GM18519 (cell line): ENCODE measurements around the gene ZNF267.
A peak's percentile ranks its signal among the peaks of the same experiment; 100 is the strongest.
"Not testable (repeated sequence)": the region's sequence is repeated elsewhere in the genome, so short reads cannot be mapped to it uniquely, and the experiment has no call there.

Source experiments
- ATAC-seq: cut with Tn5 transposase; IDR thresholded peaks from one replicate; pipeline ENCODE4 v1.9.1; 2021; ENCODE audit warnings: mild to moderate bottlenecking, moderate library complexity; ENCODE audit not compliant: unreplicated experiment, low FRiP score

Gene ZNF267

DNA sequence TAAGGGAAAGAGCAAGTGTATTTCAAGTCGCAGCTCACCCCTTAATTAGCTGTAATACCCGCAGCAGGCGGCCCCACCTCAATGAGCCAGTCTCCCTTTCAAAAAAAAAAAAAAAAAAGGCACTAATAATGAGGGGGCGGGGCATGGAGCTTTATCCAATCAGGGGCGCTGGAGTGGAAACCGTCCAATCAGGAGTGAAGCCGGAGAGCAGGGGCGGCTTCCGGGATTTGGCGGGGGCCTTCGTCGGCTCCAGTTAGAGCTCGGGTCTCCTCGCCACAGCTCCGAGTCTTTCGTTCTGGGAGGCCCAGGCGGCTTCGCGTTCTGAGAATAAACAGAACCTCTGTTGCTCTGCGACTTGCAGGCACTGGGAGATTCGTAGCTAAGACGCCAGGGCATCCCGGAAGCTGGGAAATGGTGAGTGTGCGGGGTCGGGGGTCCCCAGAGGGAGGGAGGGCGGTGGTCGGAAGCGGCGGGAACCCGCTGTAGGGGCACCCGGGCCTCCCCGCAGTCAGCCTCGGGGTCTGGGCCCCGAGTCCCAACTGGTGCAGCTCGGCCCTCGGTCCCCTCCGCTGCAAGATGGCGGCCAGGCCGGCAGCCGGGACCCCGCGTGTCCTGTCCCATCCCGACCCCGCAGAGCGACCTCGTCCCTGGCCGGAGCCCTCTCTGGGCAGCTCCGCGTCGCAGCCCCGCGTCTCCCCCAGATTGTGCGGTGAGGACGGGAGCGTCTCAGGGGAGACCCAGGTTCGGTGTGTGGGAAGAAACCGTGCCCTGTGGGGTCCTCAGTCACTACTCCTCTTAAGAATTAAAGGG, at the start of gene ZNF267:
Gene ZNF267 (plus strand): TSS at position 252 of the 810 bp plus-strand sequence. CDS start 160 bp downstream, at position 412.
- ATAC-seq: peak; percentile 34

DNA sequence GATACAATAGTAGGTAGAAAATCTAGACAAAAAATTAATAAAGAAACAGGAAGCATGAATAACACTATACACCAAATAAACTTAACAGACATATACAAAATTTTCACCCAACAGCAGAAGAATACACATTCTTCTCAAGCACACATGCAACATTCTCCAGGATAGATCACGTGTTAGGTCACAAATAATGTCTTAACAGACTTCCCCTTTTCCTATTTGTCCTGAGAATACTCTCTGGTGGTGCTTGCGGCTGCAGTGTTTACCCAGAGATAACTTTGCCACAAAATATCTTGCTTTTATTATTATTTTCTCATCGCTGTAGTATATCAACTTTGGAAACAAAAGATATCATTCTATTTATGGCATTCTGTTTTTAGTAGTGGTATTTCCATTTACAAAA, 40.6 kb upstream of the ZNF267 start:
- ATAC-seq: no peak

DNA sequence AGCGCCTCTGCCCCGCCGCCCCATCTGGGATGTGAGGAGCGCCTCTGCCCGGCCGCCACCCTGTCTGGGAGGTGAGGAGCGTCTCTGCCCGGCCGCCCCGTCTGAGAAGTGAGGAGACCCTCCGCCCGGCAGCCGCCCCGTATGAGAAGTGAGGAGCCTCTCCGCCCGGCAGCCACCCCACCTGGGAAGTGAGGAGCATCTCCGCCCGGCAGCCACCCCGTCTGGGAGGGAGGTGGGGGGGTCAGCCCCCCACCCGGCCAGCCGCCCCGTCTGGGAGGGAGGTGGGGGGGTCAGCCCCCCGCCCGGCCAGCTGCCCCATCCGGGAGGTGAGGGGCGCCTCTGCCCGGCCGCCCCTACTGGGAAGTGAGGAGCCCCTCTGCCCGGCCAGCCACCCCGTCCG, 37.2 kb upstream of the ZNF267 start:
- not testable (repeated sequence) for ATAC-seq

DNA sequence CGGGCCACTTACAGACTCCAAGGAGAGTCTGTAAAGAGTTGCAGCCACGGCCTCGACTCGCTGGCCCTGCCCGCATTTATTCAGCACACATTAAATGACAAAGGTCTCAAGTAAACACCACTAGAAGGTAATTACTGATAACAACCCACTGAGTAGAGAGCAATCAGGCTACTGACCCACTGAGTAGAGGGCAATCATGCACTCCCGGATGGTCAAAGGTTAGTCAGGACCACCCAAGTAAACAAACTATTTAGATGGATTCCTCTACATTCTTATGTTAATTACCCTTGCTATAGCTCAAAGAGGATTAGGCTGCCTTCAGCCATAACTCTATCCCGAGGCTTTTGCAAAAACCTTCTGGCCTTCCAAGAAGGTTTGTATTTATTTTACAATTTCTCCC, 30.7 kb upstream of the ZNF267 start:
- ATAC-seq: no peak

DNA sequence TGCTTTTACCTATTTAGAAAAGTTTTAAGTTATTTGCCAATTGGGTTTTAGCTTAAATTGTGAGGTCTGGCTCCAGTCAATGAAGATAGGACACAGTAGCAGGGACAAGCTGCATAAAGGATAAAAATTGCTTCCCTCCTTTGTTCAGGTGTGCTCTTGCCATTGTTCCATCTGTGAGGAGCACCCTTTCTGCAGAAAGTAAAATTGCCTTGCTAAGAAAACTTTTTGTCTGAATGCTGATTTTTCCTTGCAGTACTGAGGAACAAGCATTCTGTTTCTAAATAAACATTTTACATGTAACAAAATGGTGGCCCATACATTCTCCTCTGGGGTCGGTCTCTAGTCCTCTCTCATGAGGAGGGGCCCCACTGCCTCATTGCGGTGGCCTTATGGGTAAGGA, 25.0 kb upstream of the ZNF267 start:
- not testable (repeated sequence) for ATAC-seq

DNA sequence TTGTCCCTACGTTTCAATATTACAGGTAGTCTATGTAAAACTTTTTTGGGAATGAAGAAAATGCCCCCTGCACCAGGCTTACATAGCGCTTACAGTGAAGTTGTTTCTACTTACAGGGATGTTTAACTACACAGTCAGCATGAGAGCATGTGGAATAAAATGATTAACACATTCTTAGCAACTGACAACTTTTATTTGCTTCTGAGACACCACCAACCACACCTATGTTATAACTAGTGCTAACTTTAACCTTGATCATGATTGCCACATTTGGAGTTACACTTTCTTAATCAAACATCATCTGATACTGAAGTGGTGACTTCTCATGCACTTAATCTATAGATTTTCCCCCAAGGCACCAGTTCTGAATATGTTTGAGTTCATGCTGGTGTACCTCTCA, 20.3 kb upstream of the ZNF267 start:
- no peak for ATAC-seq

DNA sequence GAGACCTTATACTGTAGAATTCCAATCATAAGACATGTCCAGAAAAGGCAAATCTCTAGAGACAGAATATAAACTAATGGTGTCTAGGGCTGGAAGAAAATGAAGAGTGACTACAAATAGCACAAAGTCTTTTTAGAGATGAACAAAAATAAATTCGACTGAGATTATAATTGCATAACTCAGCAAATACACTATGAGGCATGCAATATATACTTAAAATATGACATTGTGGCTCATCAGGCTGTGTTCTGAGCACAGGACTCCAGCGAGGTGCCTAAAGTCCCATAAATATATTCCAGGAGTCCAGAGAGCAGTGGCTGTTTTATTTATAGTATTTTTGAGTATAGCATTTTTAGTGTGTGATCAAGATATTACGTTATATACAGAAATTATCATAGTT, 13.1 kb upstream of the ZNF267 start:
- no peak for ATAC-seq

DNA sequence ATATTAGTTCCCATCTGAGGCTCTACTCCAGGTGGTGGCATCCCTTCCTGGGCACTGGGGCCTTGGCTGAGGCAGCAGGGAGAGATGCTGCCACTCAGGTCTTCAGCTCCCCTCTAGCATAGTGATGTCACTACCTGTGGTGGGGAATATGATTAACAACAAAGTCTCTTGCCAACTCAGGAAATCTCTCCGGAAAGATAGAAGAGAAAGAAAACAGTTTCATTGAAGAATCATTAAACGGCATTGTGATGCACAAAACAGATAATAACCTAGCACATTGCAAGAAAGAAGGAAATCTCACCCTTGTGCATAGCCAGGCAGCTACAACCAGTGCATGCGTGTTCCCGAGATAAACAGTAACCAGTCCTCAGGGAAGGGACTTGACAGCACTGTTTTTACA, 12.2 kb upstream of the ZNF267 start:
- no peak for ATAC-seq

DNA sequence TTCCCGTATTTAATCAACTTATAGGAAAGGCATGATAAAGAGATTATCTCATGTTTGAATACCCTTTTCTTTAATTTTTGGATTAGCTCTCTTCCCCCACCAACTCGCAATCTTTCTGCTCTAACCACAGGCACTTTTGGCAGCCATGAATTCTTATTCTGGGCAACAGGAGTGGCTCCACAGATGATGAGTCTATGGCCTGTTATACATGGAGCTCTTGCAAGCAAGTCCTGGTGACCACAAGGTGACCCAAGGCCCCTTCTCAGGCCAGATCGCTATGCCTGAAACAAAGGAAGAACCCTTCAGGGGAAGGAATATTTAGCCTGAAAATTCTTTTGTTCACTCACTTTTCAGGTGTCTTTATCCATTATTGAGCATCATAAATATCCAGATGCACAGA, 10.8 kb upstream of the ZNF267 start:
- no peak for ATAC-seq

DNA sequence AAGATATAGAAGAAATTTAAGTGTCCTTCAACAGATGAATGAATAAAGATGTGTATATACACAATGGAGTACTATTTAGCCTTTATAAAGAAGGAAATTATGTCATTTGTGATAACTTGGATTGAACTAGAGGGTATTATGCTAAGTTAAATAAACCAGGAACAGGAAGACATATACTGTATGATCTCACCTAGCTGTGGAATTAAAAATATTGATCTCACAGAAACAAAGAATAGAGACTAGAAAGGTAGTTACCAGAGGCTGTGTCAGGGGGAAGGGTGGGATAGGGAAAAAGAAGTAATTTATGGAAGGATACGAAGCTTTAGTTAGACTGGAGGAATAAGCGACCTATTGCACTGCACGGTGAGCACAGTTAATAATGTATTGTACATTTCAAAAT, 5.4 kb upstream of the ZNF267 start:
- ATAC-seq: no peak

DNA sequence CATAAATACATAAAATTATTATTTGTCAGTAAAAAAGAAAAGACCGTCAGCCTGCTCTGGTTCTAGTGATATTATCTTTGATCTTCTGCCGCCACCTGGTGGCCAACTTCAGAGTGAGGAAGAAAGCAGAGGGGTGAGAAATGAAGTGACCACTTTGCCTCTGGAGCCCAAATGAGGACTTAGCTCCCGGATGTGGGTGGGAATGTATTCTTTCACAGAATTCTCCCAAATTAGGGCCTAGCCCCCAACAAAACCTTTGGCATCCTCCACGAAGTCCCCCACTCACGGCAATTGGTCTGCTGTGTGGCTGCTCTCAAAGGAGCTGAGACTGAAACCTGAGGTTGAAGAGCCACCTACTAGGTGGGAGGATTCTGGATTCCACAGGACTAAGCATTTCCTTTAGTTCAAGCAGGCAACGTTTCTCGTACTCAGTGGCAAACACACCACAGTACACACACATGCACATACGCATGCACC, 4.9 kb upstream of the ZNF267 start:
- ATAC-seq: no peak

DNA sequence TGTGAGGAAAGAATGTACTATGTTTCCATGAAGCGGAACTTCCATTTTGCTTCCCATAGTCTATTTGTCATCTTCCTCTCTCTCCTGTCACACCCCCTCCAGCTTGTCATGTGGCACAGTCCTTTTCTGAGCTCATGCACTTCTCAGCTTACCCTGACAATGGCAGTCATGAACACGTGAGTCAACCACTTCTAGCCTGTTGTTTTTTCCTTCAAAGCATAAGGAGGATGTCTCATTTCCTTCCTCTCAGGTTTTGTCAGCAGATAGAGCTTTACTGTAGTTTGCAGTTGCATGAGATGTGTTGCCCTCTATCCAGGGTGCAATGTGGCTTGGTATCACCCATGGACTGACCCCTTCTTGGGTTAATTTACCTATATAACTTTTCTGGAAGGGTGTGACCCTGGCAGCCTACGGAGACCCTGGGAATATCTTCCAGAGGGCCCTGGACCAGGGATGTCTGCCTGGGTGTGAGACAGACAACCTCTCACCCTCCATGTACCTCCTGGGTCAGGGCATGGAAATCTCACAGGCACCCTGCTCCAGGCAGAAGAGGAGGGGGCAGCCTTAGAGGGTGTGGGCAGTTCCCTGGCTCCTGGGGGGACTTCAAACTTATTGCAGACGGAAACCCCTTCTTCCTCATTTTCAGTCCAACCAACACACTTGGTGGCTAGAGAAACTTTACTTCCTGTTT, 4.0 kb upstream of the ZNF267 start:
- peak; percentile 39 for ATAC-seq

DNA sequence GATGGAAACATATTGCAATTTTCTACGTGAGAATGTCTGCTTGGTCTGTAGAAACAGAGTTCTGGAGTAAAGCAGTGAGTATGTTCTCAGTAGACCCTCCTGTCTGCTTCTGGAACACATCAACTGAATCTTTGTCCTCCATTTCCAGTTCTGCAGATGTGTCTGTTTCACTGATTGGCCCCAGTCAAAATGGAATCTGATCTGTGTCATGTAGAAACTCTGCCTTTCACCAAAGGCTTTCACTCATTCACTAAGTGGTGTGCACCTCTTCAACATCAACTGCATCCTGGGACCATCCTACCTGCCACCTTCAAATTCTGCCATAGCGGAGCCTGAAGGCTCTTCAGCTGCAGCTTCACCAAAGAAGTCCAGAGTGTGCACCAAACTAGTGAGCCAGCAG, 2.8 kb upstream of the ZNF267 start:
- no peak for ATAC-seq

DNA sequence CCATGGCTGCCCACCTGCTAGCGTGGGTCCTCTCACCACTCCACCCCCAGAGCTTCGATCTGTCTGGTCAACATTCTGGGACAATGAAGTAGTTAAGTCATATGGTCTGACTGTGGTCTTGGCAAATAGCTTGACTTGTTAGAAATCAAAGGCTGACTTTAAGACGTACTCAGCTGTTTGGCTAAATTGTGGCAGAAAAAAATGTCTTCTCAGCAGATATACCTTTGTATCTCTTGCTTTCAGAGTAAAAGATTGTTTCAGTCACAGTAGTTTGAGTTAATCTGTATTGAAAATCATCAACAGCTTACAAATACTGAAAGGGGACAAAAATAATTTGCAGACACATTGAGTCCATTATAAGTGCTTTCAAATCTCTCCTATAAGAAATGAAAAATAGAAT, 2.1 kb upstream of the ZNF267 start:
- ATAC-seq: no peak

DNA sequence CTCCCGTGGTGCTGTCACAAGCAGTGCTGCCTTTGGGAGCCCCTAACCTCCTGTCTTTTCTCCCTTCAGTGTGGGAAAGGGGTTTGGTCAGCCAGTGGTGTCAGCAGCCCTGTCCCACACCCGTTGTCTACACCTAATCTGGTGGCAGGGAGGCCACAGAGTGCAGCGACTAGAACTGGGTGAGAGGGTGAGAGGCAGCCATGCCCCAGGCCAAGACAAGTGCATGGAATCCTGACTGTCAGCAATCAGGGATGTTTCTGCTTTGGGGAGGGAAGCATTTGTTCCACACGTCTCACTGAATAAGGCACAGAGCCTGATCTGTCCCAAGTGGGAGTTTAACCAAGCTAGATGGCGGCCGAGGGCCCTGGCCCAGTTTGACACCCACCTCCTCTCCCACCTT, 1.4 kb upstream of the ZNF267 start:
- no peak for ATAC-seq

DNA sequence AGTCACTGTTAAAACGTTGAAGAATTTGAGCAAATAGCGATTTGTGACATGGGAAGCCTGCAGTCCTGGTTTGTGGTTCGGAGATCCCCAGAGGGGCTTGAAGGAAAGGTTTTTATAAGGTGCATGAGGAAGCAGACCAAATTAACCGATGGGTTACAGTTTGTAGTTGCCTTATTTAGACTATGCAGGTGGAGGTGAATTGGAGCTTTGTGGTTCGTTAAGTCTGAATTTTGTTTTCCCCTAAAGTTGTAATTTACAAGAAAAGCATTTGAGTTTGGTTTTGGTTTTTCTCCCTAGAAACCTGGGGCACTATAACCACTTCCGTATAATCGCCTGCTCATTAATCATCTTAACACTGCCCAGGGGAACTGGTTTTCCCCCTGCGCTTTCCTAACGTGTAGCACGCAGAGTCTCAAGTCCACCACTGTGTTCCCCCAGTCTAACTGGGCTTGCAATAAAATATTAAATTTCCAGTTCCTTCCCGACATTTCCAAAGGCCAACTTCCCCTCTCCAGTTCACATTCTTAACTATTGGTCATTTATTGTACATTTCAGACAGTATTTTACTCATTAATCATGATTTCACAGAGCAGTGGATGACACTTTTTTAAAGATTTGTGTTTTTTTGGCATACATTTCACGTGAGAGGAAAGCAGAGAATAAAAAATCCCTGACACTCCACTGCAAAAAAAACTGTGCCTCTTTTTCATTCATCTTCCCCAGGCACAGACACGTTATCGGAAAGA, 932 bp downstream of the ZNF267 start:
- ATAC-seq: no peak

DNA sequence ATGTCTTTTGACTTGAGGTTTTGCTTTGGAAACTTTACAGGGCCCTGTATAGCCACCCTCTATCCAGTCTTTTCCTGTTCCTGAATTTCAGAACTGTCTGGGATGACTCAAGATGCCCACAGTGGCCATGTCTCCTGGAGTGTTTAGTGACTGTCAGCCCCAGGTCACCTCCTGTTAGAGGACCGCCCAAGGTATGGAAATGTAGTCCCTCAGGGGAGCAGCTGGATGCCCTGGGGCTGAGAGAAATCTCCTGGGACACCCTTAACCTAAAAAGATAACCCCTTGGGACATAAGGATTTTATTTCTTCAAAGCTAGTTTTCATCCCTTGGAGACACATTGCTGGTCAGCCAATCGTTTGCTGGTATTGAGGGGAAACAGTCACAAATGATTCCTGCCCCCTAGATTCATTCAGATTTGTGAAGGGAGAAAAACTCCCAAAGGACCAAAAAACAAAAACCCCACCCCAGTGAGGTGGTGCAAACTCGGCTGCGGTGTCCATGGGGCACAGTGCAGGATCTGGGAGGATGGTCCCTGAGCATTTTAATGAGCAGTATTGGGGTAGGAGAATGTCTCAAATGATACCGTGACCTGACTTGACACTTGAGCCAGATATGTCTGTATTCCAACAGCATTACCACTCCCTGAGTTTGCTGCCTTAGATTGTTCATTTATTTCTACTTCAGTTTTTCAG, 1.7 kb downstream of the ZNF267 start:
- ATAC-seq: no peak

DNA sequence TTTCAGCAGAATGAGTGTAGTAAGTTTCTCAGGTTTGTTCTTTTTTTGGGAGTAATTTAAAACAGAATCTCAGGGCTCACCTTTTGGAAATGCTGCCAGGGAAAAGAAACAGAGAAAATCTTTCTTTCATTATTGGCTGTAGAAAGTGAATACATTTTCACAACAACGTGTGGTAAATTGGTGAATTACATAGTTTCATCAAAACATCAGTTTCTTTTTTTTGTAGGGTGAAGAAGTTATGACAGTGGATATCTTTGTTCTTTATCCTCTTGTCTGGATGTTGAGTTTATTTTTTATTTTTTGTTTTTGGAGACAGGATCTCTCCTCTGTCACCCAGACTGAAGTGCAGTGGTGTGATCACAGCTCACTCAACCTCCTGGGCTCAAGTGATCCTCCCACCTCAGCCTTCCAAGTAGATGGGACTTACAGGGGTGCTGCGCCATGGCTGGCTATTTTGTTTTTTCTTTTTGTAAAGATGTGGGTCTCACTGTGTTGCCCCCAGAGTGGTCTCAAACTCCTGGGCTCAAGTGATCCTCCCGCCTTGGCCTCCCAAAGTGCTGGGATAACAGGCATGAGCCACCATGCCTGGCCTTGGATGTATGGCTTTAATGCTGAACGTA, 2.4 kb downstream of the ZNF267 start:
- no peak for ATAC-seq

DNA sequence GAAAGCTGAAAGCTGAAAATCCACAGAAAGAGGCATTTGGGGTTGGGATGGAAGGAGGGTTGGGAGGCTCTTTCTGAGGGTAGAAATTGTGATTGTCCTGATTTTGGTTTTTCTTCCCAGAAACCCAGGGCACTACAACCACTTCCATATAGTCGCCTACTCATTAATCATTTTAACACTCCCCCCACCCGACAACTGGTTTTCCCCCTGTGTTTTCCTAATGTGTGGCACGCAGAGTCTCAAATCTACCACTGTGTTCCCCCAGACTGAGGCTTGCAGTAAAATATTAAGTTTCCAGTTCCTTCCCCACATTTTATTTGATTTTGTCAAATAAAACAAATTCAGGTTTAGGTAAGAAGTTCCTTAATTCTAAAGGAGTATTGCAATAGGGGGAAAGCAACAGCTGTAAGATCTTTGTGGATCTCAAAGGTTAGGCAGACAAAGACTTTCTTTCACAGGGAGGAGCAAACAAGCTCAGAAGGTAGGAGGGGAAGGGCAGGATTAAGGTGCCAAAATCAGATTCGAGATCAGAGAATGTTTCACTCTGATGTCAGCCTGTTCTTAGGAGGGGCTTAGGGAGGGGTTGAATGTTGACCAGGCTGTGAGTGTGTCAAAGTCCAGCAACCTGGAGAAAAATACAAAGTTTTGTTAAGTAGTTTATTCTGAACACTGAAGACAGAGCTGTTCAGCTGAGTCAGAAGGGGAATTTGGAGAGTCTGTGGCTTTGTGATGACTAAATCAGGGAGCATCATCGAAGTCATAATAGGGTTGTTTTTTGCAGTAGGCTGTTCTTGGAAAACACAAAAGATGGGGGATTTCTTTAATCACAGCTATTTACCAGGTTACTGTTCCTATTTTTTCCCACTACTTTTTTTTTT, 3.6 kb downstream of the ZNF267 start:
- peak; percentile 45 for ATAC-seq
